Neutrophil (primary cell): ENCODE results near the gene GALNT3.

Source experiments
- H3K27ac ChIP-seq: fragments of 200-600 bp; sonication (generic); 2 replicates; pipeline ENCODE4 v1.5.1; 2016; ENCODE audit warnings: mild to moderate bottlenecking, moderate library complexity
- H3K27me3 ChIP-seq: fragments of 200-600 bp; sonication (generic); 2 replicates; pipeline ENCODE4 v1.6.0; 2016; ENCODE audit warnings: mild to moderate bottlenecking
- H3K36me3 ChIP-seq: fragments of 200-600 bp; sonication (generic); 2 replicates; pipeline ENCODE4 v1.5.1; 2017
- H3K4me1 ChIP-seq, 2 experiments: fragments of 200-600 bp in 1 of 2; sonication (generic) in 1 of 2; 1 replicate in 1 of 2; 2 replicates in 1 of 2; pipeline versions ENCODE4 v1.5.1 to v1.6.1; 2013 to 2016; ENCODE audit warnings: low read depth in 1 of 2, low read length in 1 of 2, mild to moderate bottlenecking in 1 of 2, moderate library complexity in 1 of 2; ENCODE audit not compliant: control insufficient read depth in 1 of 2, insufficient read depth in 1 of 2
- H3K4me3 ChIP-seq, 2 experiments: fragments of 200-600 bp in 1 of 2; sonication (generic) in 1 of 2; 1 replicate in 1 of 2; 2 replicates in 1 of 2; pipeline ENCODE4 v1.5.1; 2013 to 2016; ENCODE audit warnings: low read depth in 1 of 2, low read length in 1 of 2, mild to moderate bottlenecking in 1 of 2, moderate library complexity in 1 of 2
- H3K9me3 ChIP-seq: fragments of 200-600 bp; sonication (generic); 2 replicates; pipeline ENCODE4 v1.5.1; 2016
- CTCF ChIP-seq: fragments of 200-600 bp; sonication (generic); IDR thresholded peaks from 2 replicates; pipeline ENCODE4 v1.5.1; 2016; ENCODE audit warnings: antibody characterized with exemption

GALNT3 gene

GRCh38 chr2:165810418-165810817 is 16.4 kb upstream of the GALNT3 start:
- peaks cover 0 to 5% of the 10 kb centered on the region in 2 experiments for H3K4me1 ChIP-seq
- no peak for TF ChIP-seq CTCF
- H3K4me3 ChIP-seq = no peak overlapping the region
- H3K27ac ChIP-seq = no peak overlapping the region
- H3K27me3 ChIP-seq = no peaks in the 10 kb centered on the region
- H3K9me3 ChIP-seq = no peaks in the 10 kb centered on the region
- peaks cover 7% of the 10 kb centered on the region for H3K36me3 ChIP-seq

- H3K4me1 ChIP-seq = no peaks in the 10 kb centered on the region
- H3K27me3 ChIP-seq = no peaks in the 10 kb centered on the region
- no peak overlapping the region for H3K27ac ChIP-seq
- no peak overlapping the region for H3K4me3 ChIP-seq
- TF ChIP-seq CTCF = no peak
- H3K36me3 ChIP-seq = peaks cover 45% of the 10 kb centered on the region
- no peaks in the 10 kb centered on the region for H3K9me3 ChIP-seq
These were observed 10.7 kb upstream of the GALNT3 start for GRCh38 chr2:165804719-165805118.

GRCh38 chr2:165803123-165803760 is 9.2 kb upstream of the GALNT3 start:
- H3K9me3 ChIP-seq = no peaks in the 10 kb centered on the region
- H3K27ac ChIP-seq = no peak overlapping the region
- no peaks in the 10 kb centered on the region for H3K27me3 ChIP-seq
- H3K4me1 ChIP-seq = peaks cover 0 to under 1% of the 10 kb centered on the region in 2 experiments
- H3K36me3 ChIP-seq = peaks cover 45% of the 10 kb centered on the region
- H3K4me3 ChIP-seq = no peak overlapping the region
- TF ChIP-seq CTCF = no peak

- no peaks in the 10 kb centered on the region for H3K9me3 ChIP-seq
- no peaks in the 10 kb centered on the region for H3K27me3 ChIP-seq
- H3K4me1 ChIP-seq = peaks cover 17 to 21% of the 10 kb centered on the region in 2 experiments
- TF ChIP-seq CTCF = no peak
- H3K27ac ChIP-seq = no peak overlapping the region
- H3K4me3 ChIP-seq = no peak overlapping the region
- peaks cover 40% of the 10 kb centered on the region for H3K36me3 ChIP-seq
These were observed 7.1 kb upstream of the GALNT3 start for GRCh38 chr2:165801176-165801575.

GRCh38 chr2:165796819-165797530 is 2.9 kb upstream of the GALNT3 start:
- Histone ChIP-seq H3K27ac (peak overlapping the region; percentile 14), H3K36me3 (peaks cover 13% of the 10 kb centered on the region), H3K27me3 (no peaks in the 10 kb centered on the region), H3K9me3 (no peaks in the 10 kb centered on the region), H3K4me3 (no peak overlapping the region), H3K4me1 (peaks cover 46 to 48% of the 10 kb centered on the region in 2 experiments)
- no peak for TF ChIP-seq CTCF
